Fibroblast of the aortic adventitia (primary cell): Measurements from ENCODE around the gene RPS6KC1. TPM values are rescaled to one million over a fixed set of nuclear protein-coding genes. Genes with fewer than 3 reads are reported as not detected.

Source experiments
- DNase-seq: peaks from one replicate; pipeline ENCODE4 v3.0.0-alpha.2; 2010; ENCODE audit warnings: low read depth
- H3K4me3 ChIP-seq: 2 replicates; pipeline ENCODE4 v1.5.1; 2011; ENCODE audit warnings: low read depth, mild to moderate bottlenecking, control low read depth, low read length, moderate library complexity
- CTCF ChIP-seq: IDR thresholded peaks from 2 replicates; pipeline ENCODE4 v1.5.1; 2011; ENCODE audit warnings: mild to moderate bottlenecking, low read length, control low read depth, inconsistent platforms; ENCODE audit not compliant: insufficient read depth
- total RNA-seq: library from RNA; depleted of rRNA; stranded (reverse); fragments of >200 nt; gene quantifications from 2 replicates; pipeline ENCODE4 v1.2.3, GENCODE V29; 2012; ENCODE audit warnings: low replicate concordance

Gene RPS6KC1
- total RNA-seq, 1 donor: 29.7 TPM

- DNase-seq: no peak
- no peak overlapping the region for H3K4me3 ChIP-seq
- no peak for TF ChIP-seq CTCF
Measured at GRCh38 chr1:213120961-213121360, 69.9 kb downstream of the RPS6KC1 start.

DNA sequence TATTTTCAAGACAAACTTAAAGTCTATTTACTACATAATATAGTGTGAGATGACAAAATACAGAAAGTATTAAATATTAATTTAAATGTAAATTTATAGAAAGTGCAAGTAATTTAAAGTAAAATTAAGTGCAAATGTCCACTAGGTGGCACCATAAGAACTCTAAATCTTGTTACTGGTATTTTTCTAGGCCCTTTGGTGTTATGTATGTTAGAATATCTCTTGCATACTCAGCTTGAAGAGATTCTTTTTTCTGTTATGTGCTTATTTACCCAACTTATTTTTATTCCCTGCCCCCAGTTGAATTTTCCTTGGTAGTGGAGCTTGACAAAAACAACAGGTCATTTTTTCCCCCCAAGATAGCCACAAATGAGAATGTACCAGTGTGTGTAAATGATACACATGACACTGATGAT, 71.5 kb downstream of the RPS6KC1 start:
- peak; percentile 27 for TF ChIP-seq CTCF
- H3K4me3 ChIP-seq: no peak overlapping the region
- DNase-seq: peak; percentile 82

DNA sequence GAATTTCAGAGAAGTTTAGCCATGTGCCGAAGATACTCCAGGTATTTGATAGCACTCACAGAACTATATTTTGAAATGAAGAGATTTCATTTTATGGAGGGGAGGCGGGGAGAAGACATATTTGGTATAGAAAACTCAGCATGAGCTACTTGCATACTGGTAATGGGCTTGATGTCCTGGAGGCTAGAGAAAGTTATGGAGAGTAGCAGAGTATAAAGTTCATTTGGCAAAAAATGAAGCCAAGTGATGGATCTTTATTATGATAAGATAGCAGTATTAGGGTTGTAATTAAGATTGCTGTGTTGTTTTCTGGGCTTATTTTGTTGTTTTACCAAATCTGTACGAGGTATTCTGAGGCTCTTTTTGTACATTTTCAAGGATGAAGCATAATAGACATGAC, 72.0 kb downstream of the RPS6KC1 start:
- no peak for DNase-seq
- H3K4me3 ChIP-seq: no peak overlapping the region
- no peak for TF ChIP-seq CTCF

DNA sequence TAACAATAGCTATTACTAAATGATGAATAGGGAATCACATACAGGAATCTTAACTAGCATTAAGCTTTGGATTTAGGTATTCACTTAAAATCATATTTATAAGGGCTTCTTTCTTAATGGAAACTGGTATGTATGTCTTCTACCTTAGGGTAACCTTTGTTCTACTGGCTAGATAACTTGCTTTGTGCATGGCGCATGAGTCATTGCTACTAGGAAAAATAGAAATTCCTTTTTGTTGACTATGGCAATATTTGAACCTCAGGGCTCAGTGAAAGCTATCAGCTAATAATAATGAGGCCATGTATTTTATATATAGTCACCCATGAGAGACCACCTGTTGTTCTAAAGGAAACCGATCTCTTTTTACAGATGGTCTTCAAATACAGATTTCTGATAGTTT, 72.5 kb downstream of the RPS6KC1 start:
- TF ChIP-seq CTCF: no peak
- peak; percentile 58 for DNase-seq
- H3K4me3 ChIP-seq: no peak overlapping the region

GRCh38 chr1:213124590-213124989, 73.5 kb downstream of the RPS6KC1 start:
- no peak overlapping the region for H3K4me3 ChIP-seq
- TF ChIP-seq CTCF: no peak
- no peak for DNase-seq

DNA sequence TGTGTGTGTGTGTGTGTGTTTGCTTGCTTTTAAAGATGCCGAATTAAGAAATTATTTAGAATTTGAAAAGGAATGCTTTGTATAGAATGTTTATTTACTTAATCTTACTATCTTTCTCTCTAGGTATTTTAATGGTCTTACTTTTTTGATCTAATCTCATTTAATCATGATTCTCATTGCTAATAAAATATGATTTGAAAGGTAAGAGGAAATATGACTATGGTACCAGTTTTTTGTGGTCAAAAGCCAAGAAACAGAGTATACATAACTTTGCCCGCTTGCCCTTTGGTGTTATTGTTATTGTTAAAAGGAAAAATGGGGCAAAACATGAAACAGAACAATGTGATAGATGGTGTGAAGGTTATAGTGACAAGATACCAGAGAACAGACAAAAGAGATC, 74.6 kb downstream of the RPS6KC1 start:
- TF ChIP-seq CTCF: no peak
- no peak overlapping the region for H3K4me3 ChIP-seq
- no peak for DNase-seq

GRCh38 chr1:213127074-213127473, 76.0 kb downstream of the RPS6KC1 start:
- TF ChIP-seq CTCF: no peak
- DNase-seq: no peak
- no peak overlapping the region for H3K4me3 ChIP-seq
